ENCODE results near the gene MEG3. TPM values are rescaled to one million over a fixed set of nuclear protein-coding genes. Genes with fewer than 3 reads are reported as not detected.

MEG3 gene
- total and polyA plus RNA-seq, 2 donors, result 12.6 to 103 TPM

DNA sequence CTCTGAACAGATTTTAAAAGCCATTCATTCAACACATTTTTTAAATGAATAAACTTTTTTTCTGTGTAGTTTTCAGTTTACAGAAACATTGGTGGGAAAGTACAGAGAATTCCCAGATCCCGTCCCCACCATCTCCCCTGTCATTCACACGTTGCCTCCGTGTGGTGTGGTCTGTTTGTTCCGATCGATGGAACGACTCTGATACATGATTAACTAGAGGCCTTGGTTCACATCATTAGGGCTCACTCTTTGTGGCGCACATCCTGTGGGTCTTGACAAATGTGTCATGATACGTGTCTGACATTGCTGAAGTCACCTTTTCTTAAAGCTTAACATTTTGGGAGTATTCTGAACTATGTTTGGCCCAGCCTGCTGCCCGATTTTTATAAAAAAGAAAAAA, 18.5 kb downstream of the MEG3 start:
- Histone ChIP-seq H3K4me1 (ENCODE audit: control insufficient read depth in 2 of 2, insufficient read depth in 2 of 2, low read length in 2 of 2) (peaks cover 0 to 2% of the 10 kb centered on the region in 2 donors), H3K4me3 (ENCODE audit: low read length in 2 of 2) (no peak overlapping the region), H3K9me3 (ENCODE audit: control insufficient read depth in 2 of 2, insufficient read depth in 1 of 2, low read length in 1 of 2) (no peaks in the 10 kb centered on the region), H3K27me3 (ENCODE audit: control insufficient read depth in 2 of 2, insufficient read depth in 1 of 2, low read length in 1 of 2) (no peaks in the 10 kb centered on the region), H3K27ac (ENCODE audit: low read depth in 1 of 2, low read length in 1 of 2) (no peak overlapping the region), H3K36me3 (ENCODE audit: control insufficient read depth in 2 of 2, insufficient read depth in 2 of 2, low read length in 1 of 2) (no peaks in the 10 kb centered on the region)
- WGBS, result 91% methylated on average over 9 of the region's 9 CpGs
- DNase-seq (ENCODE audit: low read depth in 6 of 9, low spot score in 9 of 9), result no peak

DNA sequence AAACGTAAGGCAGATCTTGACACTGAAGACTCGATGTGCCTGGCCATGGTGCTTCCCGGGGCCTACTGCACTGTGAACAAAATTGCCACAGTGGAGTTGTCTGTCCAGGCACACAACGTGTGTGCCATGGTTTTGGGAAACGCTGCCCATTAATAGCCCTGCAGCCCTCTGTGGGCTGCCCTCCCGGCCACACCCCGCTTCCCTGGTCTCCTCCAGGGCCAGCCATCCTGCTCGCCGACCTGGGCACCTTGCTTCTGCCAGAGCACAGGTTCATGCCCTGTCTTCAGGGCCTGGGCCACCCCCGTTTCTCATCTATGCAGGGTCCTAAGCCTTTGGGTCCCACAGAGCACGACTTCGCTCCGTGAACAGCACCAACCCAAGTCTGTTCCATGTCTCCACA, 18.9 kb downstream of the MEG3 start:
- DNase-seq (ENCODE audit: low read depth in 6 of 9, low spot score in 9 of 9), result no peak
- WGBS, result 95% methylated on average over 13 of the region's 13 CpGs
- no peaks in the 10 kb centered on the region for H3K4me1 ChIP-seq (ENCODE audit: control insufficient read depth in 2 of 2, insufficient read depth in 2 of 2, low read length in 2 of 2)
- no peaks in the 10 kb centered on the region for H3K9me3 ChIP-seq (ENCODE audit: control insufficient read depth in 2 of 2, insufficient read depth in 1 of 2, low read length in 1 of 2)
- H3K27ac ChIP-seq (ENCODE audit: low read depth in 1 of 2, low read length in 1 of 2), result no peak overlapping the region
- H3K4me3 ChIP-seq (ENCODE audit: low read length in 2 of 2), result no peak overlapping the region
- H3K27me3 ChIP-seq (ENCODE audit: control insufficient read depth in 2 of 2, insufficient read depth in 1 of 2, low read length in 1 of 2), result no peaks in the 10 kb centered on the region
- H3K36me3 ChIP-seq (ENCODE audit: control insufficient read depth in 2 of 2, insufficient read depth in 2 of 2, low read length in 1 of 2), result no peaks in the 10 kb centered on the region

DNA sequence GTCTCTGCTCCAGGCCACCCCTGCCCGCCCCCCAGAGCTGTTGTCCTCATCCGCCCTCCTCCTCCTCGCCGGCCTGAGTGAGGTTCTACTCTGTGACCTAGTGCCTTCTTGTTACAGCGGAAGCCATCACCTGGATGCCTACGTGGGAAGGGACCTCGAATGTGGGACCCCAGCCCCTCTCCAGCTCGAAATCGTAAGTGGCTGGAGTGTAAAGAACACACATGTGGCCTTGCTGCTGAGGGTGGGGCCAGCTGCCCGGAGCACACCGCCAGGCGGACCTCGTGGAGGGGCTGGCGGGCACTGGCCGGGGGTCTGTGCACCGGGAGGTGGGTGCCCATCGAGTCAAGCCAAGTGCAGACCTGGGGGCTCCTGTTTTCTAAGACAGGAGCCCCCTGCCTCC, 19.4 kb downstream of the MEG3 start:
- Histone ChIP-seq H3K27ac (ENCODE audit: low read depth in 1 of 2, low read length in 1 of 2) (no peak overlapping the region), H3K9me3 (ENCODE audit: control insufficient read depth in 2 of 2, insufficient read depth in 1 of 2, low read length in 1 of 2) (no peaks in the 10 kb centered on the region), H3K27me3 (ENCODE audit: control insufficient read depth in 2 of 2, insufficient read depth in 1 of 2, low read length in 1 of 2) (no peaks in the 10 kb centered on the region), H3K36me3 (ENCODE audit: control insufficient read depth in 2 of 2, insufficient read depth in 2 of 2, low read length in 1 of 2) (no peaks in the 10 kb centered on the region), H3K4me3 (ENCODE audit: low read length in 2 of 2) (no peak overlapping the region), H3K4me1 (ENCODE audit: control insufficient read depth in 2 of 2, insufficient read depth in 2 of 2, low read length in 2 of 2) (no peaks in the 10 kb centered on the region)
- DNase-seq (ENCODE audit: low read depth in 6 of 9, low spot score in 9 of 9), result no peak
- WGBS, result 98% methylated on average over 17 of the region's 17 CpGs

DNA sequence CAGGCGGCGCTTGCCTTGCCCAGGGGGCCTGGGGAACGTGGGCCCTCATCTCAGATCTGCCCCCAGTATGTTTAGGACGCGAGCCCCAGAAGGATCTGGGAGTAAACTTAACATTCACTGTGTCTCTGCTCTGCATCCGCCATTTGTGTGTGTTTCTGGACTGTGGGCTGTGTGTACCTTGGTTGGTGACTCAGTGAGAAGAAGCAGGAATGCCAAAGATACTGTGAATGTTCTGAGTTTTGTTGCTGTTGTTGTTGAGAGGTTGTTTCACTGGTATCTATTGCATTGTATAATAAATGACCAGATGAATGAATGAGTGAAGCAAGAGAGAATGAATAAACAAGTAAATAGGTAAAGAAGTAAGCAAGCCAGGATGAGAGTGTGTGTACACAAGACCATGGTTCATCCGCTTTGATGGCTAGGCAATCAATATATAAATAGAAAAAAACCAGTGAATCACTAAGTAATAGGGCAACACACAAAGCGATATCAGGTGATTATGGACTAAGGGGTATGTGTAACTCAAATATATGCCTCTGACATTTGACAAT, 20.5 kb downstream of the MEG3 start:
- H3K4me3 ChIP-seq (ENCODE audit: low read length in 2 of 2), result no peak overlapping the region
- no peak overlapping the region for H3K27ac ChIP-seq (ENCODE audit: low read depth in 1 of 2, low read length in 1 of 2)
- no peaks in the 10 kb centered on the region for H3K4me1 ChIP-seq (ENCODE audit: control insufficient read depth in 2 of 2, insufficient read depth in 2 of 2, low read length in 2 of 2)
- H3K36me3 ChIP-seq (ENCODE audit: control insufficient read depth in 2 of 2, insufficient read depth in 2 of 2, low read length in 1 of 2), result no peaks in the 10 kb centered on the region
- H3K27me3 ChIP-seq (ENCODE audit: control insufficient read depth in 2 of 2, insufficient read depth in 1 of 2, low read length in 1 of 2), result no peaks in the 10 kb centered on the region
- WGBS, result 96% methylated on average over 8 of the region's 8 CpGs
- no peak for DNase-seq (ENCODE audit: low read depth in 6 of 9, low spot score in 9 of 9)
- no peaks in the 10 kb centered on the region for H3K9me3 ChIP-seq (ENCODE audit: control insufficient read depth in 2 of 2, insufficient read depth in 1 of 2, low read length in 1 of 2)

DNA sequence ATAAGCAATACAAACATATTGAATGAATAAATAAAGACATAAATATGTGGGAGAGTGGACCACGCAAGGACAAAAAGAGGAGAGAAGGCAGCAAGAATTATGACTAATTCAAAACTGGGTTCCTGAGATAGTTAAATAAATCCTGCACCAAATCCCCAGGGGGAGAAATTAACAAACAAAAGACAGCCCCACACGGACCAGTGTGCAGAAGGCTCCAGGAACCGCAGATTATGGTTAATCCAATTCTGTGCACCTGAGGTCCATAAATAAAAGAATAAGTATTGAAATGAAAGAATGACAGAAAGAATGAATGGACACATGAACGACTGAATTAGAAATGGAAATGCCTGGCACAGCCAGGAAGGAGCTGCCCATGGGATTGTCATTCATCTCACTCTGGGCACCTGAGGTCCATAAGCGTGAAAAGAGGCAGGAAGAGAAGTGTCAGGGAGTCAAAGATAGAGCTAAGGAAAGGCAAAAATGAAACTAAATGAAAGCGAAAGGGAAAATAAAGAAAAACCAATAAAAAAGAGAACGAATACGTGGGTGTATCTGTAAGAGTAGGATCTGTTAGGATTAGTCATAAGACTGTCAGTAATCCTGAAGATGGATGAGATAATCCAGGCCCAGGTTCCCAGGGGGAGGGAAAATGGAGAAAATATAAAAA, 23.3 kb downstream of the MEG3 start:
- no peak for DNase-seq (ENCODE audit: low read depth in 6 of 9, low spot score in 9 of 9)
- Histone ChIP-seq H3K4me3 (ENCODE audit: low read length in 2 of 2) (no peak overlapping the region), H3K36me3 (ENCODE audit: control insufficient read depth in 2 of 2, insufficient read depth in 2 of 2, low read length in 1 of 2) (no peaks in the 10 kb centered on the region), H3K27me3 (ENCODE audit: control insufficient read depth in 2 of 2, insufficient read depth in 1 of 2, low read length in 1 of 2) (no peaks in the 10 kb centered on the region), H3K27ac (ENCODE audit: low read depth in 1 of 2, low read length in 1 of 2) (no peak overlapping the region), H3K9me3 (ENCODE audit: control insufficient read depth in 2 of 2, insufficient read depth in 1 of 2, low read length in 1 of 2) (no peaks in the 10 kb centered on the region), H3K4me1 (ENCODE audit: control insufficient read depth in 2 of 2, insufficient read depth in 2 of 2, low read length in 2 of 2) (no peaks in the 10 kb centered on the region)
- 28% methylated on average over 8 of the region's 8 CpGs for WGBS

DNA sequence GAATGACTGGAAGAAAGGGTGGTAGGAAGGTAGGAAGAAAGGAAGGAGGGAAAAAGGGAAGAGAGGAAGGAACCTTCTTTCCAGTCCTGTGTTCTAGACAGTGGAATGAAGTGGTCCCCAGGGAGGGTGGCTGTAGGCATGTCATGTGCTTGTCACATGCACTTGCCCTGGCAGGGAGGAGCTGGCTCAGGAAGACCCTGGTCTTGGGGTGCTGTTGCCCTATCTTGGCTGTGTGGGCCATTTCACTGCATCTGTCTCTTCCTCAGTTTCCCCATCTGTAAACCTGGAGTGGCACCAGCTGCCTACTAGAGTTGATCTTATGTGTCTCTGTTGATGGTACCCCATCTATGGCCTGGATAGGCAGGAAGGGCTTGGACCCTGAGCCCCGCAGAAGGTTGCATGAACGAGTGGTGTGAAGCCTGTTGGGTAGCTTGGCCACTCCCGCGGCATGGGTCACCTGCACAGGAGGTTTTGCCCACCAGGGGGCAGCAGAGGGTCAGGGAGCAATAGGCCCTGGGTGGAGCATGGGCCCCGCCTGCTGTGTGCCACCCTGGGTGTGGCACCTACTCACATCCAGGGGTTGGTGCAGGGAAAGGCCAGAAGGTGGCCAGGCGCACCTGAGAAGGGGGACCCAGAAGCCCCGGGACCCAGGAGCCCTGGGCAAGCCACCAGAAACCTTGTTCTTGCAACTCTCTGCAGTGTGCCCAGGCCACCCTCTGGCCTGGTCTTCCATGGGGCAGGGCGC, 25.1 kb downstream of the MEG3 start:
- H3K27ac ChIP-seq (ENCODE audit: low read depth in 1 of 2, low read length in 1 of 2), result no peak overlapping the region
- peak; percentile 13 to 71 (median 41) for DNase-seq (ENCODE audit: low read depth in 6 of 9, low spot score in 9 of 9)
- H3K4me3 ChIP-seq (ENCODE audit: low read length in 2 of 2), result no peak overlapping the region
- H3K4me1 ChIP-seq (ENCODE audit: control insufficient read depth in 2 of 2, insufficient read depth in 2 of 2, low read length in 2 of 2), result no peaks in the 10 kb centered on the region
- no peaks in the 10 kb centered on the region for H3K36me3 ChIP-seq (ENCODE audit: control insufficient read depth in 2 of 2, insufficient read depth in 2 of 2, low read length in 1 of 2)
- WGBS, result 75% methylated on average over 8 of the region's 8 CpGs
- H3K9me3 ChIP-seq (ENCODE audit: control insufficient read depth in 2 of 2, insufficient read depth in 1 of 2, low read length in 1 of 2), result no peaks in the 10 kb centered on the region
- no peaks in the 10 kb centered on the region for H3K27me3 ChIP-seq (ENCODE audit: control insufficient read depth in 2 of 2, insufficient read depth in 1 of 2, low read length in 1 of 2)

DNA sequence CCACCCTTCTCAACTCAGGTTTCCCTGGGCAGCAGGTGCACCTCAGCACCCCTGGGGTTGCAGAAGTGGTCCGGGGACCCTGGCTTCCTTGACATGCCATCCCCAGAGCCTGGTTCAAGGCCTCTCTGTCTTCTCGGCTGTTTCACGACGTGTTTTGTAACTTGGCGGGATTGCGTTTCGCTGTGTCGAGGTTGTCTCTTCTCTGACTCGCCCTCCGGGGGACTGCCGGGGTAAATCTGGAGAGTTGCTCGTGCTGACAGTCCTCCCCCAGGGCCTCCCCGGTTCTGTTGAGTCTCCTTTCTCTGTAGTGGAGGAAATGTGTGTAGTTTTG, 25.6 kb downstream of the MEG3 start:
- Histone ChIP-seq H3K36me3 (ENCODE audit: control insufficient read depth in 2 of 2, insufficient read depth in 2 of 2, low read length in 1 of 2) (no peaks in the 10 kb centered on the region), H3K27me3 (ENCODE audit: control insufficient read depth in 2 of 2, insufficient read depth in 1 of 2, low read length in 1 of 2) (no peaks in the 10 kb centered on the region), H3K9me3 (ENCODE audit: control insufficient read depth in 2 of 2, insufficient read depth in 1 of 2, low read length in 1 of 2) (no peaks in the 10 kb centered on the region), H3K4me3 (ENCODE audit: low read length in 2 of 2) (no peak overlapping the region), H3K4me1 (ENCODE audit: control insufficient read depth in 2 of 2, insufficient read depth in 2 of 2, low read length in 2 of 2) (no peaks in the 10 kb centered on the region), H3K27ac (ENCODE audit: low read depth in 1 of 2, low read length in 1 of 2) (no peak overlapping the region)
- no peak for DNase-seq (ENCODE audit: low read depth in 6 of 9, low spot score in 9 of 9)
- 97% methylated on average over 13 of the region's 13 CpGs for WGBS

DNA sequence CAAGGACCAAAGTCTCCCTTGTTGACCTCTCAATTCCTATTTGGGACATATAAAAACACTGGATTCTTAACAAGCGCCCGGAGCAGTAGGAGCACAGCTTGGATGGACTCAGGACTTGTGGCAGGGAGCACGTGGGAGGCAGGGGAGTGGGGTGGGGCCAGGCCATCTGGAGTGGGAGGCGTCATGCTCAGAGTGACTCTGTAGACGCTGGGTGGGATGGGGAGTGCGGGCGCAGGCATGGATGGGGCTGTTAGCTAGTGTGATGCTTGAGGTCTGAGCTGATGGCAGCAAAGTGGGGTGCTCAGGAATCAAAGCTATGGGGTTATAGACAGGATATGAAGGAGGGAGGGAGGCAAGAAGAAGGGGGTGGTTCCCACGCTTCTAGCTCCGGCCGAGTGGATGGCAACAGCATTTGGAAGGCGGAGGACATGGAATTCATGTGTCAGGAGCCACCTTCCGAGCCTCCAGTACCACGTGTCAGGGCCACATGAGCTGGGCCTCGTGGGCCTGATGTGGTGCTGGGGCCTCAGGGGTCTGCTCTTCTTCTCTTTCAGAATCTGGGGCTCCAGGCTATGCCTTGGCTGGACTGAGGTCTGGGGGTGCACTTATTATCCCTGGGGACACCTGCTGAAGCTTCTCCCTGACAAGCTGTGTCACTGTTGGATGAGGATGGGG, 26.2 kb downstream of the MEG3 start:
- no peak overlapping the region for H3K27ac ChIP-seq (ENCODE audit: low read depth in 1 of 2, low read length in 1 of 2)
- 95% methylated on average over 14 of the region's 14 CpGs for WGBS
- H3K4me1 ChIP-seq (ENCODE audit: control insufficient read depth in 2 of 2, insufficient read depth in 2 of 2, low read length in 2 of 2), result no peaks in the 10 kb centered on the region
- no peak for DNase-seq (ENCODE audit: low read depth in 6 of 9, low spot score in 9 of 9)
- no peak overlapping the region for H3K4me3 ChIP-seq (ENCODE audit: low read length in 2 of 2)
- no peaks in the 10 kb centered on the region for H3K36me3 ChIP-seq (ENCODE audit: control insufficient read depth in 2 of 2, insufficient read depth in 2 of 2, low read length in 1 of 2)
- no peaks in the 10 kb centered on the region for H3K27me3 ChIP-seq (ENCODE audit: control insufficient read depth in 2 of 2, insufficient read depth in 1 of 2, low read length in 1 of 2)
- H3K9me3 ChIP-seq (ENCODE audit: control insufficient read depth in 2 of 2, insufficient read depth in 1 of 2, low read length in 1 of 2), result no peaks in the 10 kb centered on the region

DNA sequence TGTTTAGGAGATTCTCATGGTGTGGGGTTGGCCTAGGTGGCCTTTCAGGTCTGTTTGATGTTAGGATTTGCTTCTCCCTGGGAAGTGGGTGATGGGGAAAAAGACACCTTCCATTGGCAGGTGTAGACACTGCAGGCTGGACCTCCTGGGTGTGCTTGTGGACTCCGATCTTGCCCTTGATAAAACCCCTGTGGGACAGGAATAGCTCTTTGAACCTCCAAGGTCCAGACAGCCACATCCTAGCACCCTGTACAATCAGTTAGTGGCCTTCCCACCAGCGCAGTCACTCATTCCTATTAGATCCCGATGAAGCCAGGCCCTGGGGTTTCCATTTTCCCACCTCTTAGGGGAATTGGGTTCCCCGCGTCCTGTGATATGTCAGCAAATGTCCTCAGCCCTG, 28.5 kb downstream of the MEG3 start:
- no peak for DNase-seq (ENCODE audit: low read depth in 6 of 9, low spot score in 9 of 9)
- no peak overlapping the region for H3K27ac ChIP-seq (ENCODE audit: low read depth in 1 of 2, low read length in 1 of 2)
- WGBS, result 97% methylated on average over 5 of the region's 5 CpGs
- no peak overlapping the region for H3K4me3 ChIP-seq (ENCODE audit: low read length in 2 of 2)
- no peaks in the 10 kb centered on the region for H3K36me3 ChIP-seq (ENCODE audit: control insufficient read depth in 2 of 2, insufficient read depth in 2 of 2, low read length in 1 of 2)
- H3K27me3 ChIP-seq (ENCODE audit: control insufficient read depth in 2 of 2, insufficient read depth in 1 of 2, low read length in 1 of 2), result no peaks in the 10 kb centered on the region
- no peaks in the 10 kb centered on the region for H3K4me1 ChIP-seq (ENCODE audit: control insufficient read depth in 2 of 2, insufficient read depth in 2 of 2, low read length in 2 of 2)
- H3K9me3 ChIP-seq (ENCODE audit: control insufficient read depth in 2 of 2, insufficient read depth in 1 of 2, low read length in 1 of 2), result no peaks in the 10 kb centered on the region
